Liver (tissue), 3 donors: Measurements from ENCODE around the gene ESRRB.

Source experiments
- TAF1 ChIP-seq: conservative IDR thresholded peaks from 2 replicates; pipeline ENCODE4 v1.6.1; 2016; ENCODE audit warnings: antibody characterized with exemption, mild to moderate bottlenecking
- YY1 ChIP-seq: IDR thresholded peaks from 2 replicates; pipeline ENCODE4 v1.6.1; 2016; ENCODE audit warnings: antibody characterized with exemption, mild to moderate bottlenecking
- TF ChIP-seq, protein P1 (sequence below): fragments of 150-350 bp; IDR thresholded peaks from 2 replicates; pipeline ENCODE4 v1.5.1; 2017; ENCODE audit warnings: improper control_type of control experiment, low read depth, low read length; ENCODE audit not compliant: missing input control
- TF ChIP-seq, protein P2 (sequence below): IDR thresholded peaks from 2 replicates; pipeline ENCODE4 v1.6.1; 2016; ENCODE audit warnings: antibody characterized with exemption
- donor health status: healthy.
- donor health status: healthy.

DNA sequence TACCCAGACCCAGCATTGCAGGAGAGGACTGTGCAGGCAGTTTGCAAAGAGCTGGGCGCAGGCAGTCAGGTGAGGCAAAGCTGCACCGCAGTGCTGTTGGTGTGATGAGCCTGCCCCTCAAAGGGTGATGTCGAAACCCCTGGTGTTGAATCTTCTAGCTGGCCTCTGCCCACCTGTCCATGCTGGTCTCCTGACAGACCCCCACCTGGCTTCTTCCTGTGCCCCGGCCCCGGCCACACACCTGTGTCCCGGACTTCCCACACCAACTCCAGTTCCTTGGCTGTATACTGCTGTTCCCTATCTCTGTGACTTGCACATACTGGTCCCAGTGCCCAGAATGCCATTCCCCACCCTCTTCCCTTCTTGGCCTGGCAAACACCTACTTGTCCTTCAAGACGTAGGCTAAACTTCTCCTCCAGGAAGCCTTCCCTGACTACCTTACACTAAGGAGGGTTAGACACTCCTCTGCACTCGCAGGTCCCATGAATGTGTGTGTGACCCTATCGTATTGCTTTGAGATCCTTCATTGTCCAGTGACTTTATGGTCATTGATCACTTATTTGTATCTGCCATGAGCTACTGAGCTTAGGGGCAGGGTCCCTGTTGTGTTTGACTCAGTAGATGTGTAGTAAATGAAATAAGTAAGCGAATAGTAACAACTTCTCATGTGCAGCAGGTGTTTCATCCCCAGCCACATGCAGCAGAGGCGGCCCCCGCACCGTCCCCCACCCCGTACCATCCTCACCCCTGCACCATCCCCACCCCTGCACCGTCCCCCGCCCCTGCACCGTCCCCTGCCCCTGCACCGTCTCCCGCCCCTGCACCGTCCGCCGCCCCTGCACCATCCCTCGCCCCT, 37.4 kb downstream of the ESRRB start:
- TF ChIP-seq, protein P1, sequence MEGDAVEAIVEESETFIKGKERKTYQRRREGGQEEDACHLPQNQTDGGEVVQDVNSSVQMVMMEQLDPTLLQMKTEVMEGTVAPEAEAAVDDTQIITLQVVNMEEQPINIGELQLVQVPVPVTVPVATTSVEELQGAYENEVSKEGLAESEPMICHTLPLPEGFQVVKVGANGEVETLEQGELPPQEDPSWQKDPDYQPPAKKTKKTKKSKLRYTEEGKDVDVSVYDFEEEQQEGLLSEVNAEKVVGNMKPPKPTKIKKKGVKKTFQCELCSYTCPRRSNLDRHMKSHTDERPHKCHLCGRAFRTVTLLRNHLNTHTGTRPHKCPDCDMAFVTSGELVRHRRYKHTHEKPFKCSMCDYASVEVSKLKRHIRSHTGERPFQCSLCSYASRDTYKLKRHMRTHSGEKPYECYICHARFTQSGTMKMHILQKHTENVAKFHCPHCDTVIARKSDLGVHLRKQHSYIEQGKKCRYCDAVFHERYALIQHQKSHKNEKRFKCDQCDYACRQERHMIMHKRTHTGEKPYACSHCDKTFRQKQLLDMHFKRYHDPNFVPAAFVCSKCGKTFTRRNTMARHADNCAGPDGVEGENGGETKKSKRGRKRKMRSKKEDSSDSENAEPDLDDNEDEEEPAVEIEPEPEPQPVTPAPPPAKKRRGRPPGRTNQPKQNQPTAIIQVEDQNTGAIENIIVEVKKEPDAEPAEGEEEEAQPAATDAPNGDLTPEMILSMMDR, result no peak
- TF ChIP-seq, protein P2, sequence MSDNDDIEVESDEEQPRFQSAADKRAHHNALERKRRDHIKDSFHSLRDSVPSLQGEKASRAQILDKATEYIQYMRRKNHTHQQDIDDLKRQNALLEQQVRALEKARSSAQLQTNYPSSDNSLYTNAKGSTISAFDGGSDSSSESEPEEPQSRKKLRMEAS, result no peak
- TF ChIP-seq YY1 (no peak), TAF1 (no peak)
